Measurements from ENCODE around the gene FIP1L1. TPM values are rescaled to one million over a fixed set of nuclear protein-coding genes. Genes with fewer than 3 reads are reported as not detected.
A peak's percentile ranks its signal among the peaks of the same experiment; 100 is the strongest.

FIP1L1 gene
- total and polyA plus RNA-seq, 4 donors = 33.2 to 49.8 (median 41.2) TPM

DNA sequence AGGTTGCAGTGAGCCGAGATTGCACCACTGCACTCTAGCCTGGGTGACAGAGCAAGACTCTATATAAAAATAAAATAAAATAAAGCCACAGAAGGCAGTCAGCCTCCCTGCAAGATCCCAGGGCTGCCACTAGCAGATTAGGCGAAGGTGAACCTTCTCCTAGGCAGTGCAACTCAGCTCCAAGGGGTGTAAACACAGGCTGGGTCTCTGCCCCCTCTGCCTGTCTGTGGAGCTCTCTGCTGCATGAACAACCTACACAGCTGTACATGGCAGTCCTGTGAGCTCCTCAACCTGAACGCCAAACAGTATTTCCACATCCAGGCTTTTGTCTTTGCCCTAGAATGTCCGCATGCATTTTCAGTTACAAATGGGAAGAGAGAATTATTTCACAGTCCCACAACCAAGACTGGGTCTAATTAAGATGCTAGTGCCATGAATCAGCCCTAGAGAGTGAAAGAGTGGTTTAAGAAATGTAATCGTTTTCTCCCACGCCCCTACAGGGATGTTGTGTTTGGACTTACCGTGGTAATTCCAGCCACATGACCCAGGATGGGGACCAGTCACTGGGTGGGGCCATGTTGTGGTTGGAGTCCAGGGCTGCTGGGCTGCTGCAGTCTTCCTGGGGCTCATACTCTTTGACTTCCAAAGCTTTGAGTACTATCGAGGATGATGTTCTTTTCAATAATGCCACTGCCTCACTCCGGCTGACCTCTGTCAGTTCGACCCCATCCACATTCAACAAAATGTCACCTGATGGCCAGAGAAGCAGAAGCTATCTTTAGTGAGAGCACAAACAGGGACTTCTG is 99.0 kb downstream of the FIP1L1 start:
- peaks cover 0 to 5% of the 10 kb centered on the region in 2 donors for H3K36me3 ChIP-seq (ENCODE audit: control insufficient read depth in 1 of 2, insufficient read depth in 2 of 2, low read length in 1 of 2)
- peaks cover 0 to 2% of the 10 kb centered on the region in 2 donors for H3K4me1 ChIP-seq (ENCODE audit: control insufficient read depth in 1 of 2, insufficient read depth in 2 of 2, low read length in 2 of 2)
- ATAC-seq (ENCODE audit: low FRiP score) = peak; percentile 80
- no peaks in the 10 kb centered on the region for H3K27me3 ChIP-seq (ENCODE audit: control insufficient read depth in 1 of 2, insufficient read depth in 2 of 2, low read length in 1 of 2)
- intact Hi-C loops (cut with DNase I) = no loop called here
- H3K4me3 ChIP-seq (ENCODE audit: low read length in 2 of 2) = no peak overlapping the region
- H3K9me3 ChIP-seq (ENCODE audit: control insufficient read depth, low read length) = no peaks in the 10 kb centered on the region
- peak; percentile 80 to 83 for DNase-seq
- H3K27ac ChIP-seq (ENCODE audit: low read depth in 1 of 2, low read length in 2 of 2) = no peak overlapping the region
- WGBS, 2 donors = 54 to 55% methylated on average over 10 of the region's 10 CpGs

DNA sequence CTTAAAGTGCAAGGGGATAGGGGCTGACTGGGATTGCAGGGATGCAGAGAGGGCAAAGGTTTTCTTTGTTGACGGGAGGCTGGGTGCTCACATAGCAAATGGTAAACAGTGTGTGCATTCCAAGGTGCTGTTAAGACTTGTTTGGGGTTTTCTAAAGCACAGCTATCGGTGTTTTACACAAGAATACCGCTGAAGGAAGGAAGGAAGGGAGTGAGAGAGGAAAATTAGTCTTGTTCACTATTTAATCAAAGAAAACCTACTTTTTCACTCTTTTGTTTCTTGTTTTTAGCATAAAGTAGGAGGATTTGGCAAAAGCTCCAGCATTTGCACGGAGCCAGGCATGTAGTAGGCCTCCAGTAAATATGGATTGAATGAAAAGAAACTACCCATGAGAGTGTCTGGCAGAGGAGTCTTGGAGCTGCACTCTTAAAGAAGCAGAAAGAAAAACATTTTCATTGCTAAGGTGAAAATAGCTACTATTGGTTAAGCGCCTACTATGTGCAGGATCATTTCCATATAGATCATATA is 99.7 kb downstream of the FIP1L1 start:
- 74 to 81% methylated on average over 5 of the region's 5 CpGs for WGBS, 2 donors
- Histone ChIP-seq H3K36me3 (ENCODE audit: control insufficient read depth in 1 of 2, insufficient read depth in 2 of 2, low read length in 1 of 2) (peaks cover 0 to 5% of the 10 kb centered on the region in 2 donors), H3K27me3 (ENCODE audit: control insufficient read depth in 1 of 2, insufficient read depth in 2 of 2, low read length in 1 of 2) (no peaks in the 10 kb centered on the region), H3K4me1 (ENCODE audit: control insufficient read depth in 1 of 2, insufficient read depth in 2 of 2, low read length in 2 of 2) (peaks cover 0 to 2% of the 10 kb centered on the region in 2 donors), H3K9me3 (ENCODE audit: control insufficient read depth, low read length) (no peaks in the 10 kb centered on the region), H3K27ac (ENCODE audit: low read depth in 1 of 2, low read length in 2 of 2) (no peak overlapping the region), H3K4me3 (ENCODE audit: low read length in 2 of 2) (no peak overlapping the region)
- DNase-seq = no peak
- ATAC-seq (ENCODE audit: low FRiP score) = no peak
- intact Hi-C loops (cut with DNase I) = no loop called here

GRCh38 chr4:53477636-53478035 is 100.2 kb downstream of the FIP1L1 start:
- H3K27ac ChIP-seq (ENCODE audit: low read depth in 1 of 2, low read length in 2 of 2) = no peak overlapping the region
- DNase-seq (no peak), ATAC-seq (ENCODE audit: low FRiP score) (no peak)
- H3K27me3 ChIP-seq (ENCODE audit: control insufficient read depth in 1 of 2, insufficient read depth in 2 of 2, low read length in 1 of 2) = no peaks in the 10 kb centered on the region
- H3K9me3 ChIP-seq (ENCODE audit: control insufficient read depth, low read length) = no peaks in the 10 kb centered on the region
- H3K36me3 ChIP-seq (ENCODE audit: control insufficient read depth in 1 of 2, insufficient read depth in 2 of 2, low read length in 1 of 2) = peaks cover 0 to 5% of the 10 kb centered on the region in 2 donors
- H3K4me3 ChIP-seq (ENCODE audit: low read length in 2 of 2) = no peak overlapping the region
- WGBS, 2 donors = 92 to 97% methylated on average over 1 of the region's 1 CpG
- intact Hi-C loops (cut with DNase I) = no loop called here
- H3K4me1 ChIP-seq (ENCODE audit: control insufficient read depth in 1 of 2, insufficient read depth in 2 of 2, low read length in 2 of 2) = peaks cover 0 to 2% of the 10 kb centered on the region in 2 donors

- intact Hi-C loops (cut with DNase I) = no loop called here
- H3K4me3 ChIP-seq (ENCODE audit: low read length in 2 of 2) = no peak overlapping the region
- peaks cover 0 to 2% of the 10 kb centered on the region in 2 donors for H3K4me1 ChIP-seq (ENCODE audit: control insufficient read depth in 1 of 2, insufficient read depth in 2 of 2, low read length in 2 of 2)
- peaks cover 0 to 5% of the 10 kb centered on the region in 2 donors for H3K36me3 ChIP-seq (ENCODE audit: control insufficient read depth in 1 of 2, insufficient read depth in 2 of 2, low read length in 1 of 2)
- peak in 1 of 2 donors; percentile 53 for DNase-seq
- H3K9me3 ChIP-seq (ENCODE audit: control insufficient read depth, low read length) = no peaks in the 10 kb centered on the region
- no peak overlapping the region for H3K27ac ChIP-seq (ENCODE audit: low read depth in 1 of 2, low read length in 2 of 2)
- 90 to 93% methylated on average over 4 of the region's 4 CpGs for WGBS, 2 donors
- H3K27me3 ChIP-seq (ENCODE audit: control insufficient read depth in 1 of 2, insufficient read depth in 2 of 2, low read length in 1 of 2) = no peaks in the 10 kb centered on the region
- no peak for ATAC-seq (ENCODE audit: low FRiP score)
Measured at GRCh38 chr4:53478671-53479456, 101.4 kb downstream of the FIP1L1 start.

GRCh38 chr4:53479736-53480525 is 102.5 kb downstream of the FIP1L1 start:
- intact Hi-C loops (cut with DNase I) = loop anchor here in 1 of 2 donors (10.0 kb wide), 1 partner anchor 745 kb away; the partner anchor contains the start of gene PDGFRA
- Histone ChIP-seq H3K27me3 (ENCODE audit: control insufficient read depth in 1 of 2, insufficient read depth in 2 of 2, low read length in 1 of 2) (no peaks in the 10 kb centered on the region), H3K27ac (ENCODE audit: low read depth in 1 of 2, low read length in 2 of 2) (no peak overlapping the region), H3K9me3 (ENCODE audit: control insufficient read depth, low read length) (no peaks in the 10 kb centered on the region), H3K4me3 (ENCODE audit: low read length in 2 of 2) (no peak overlapping the region), H3K4me1 (ENCODE audit: control insufficient read depth in 1 of 2, insufficient read depth in 2 of 2, low read length in 2 of 2) (peaks cover 0 to 2% of the 10 kb centered on the region in 2 donors), H3K36me3 (ENCODE audit: control insufficient read depth in 1 of 2, insufficient read depth in 2 of 2, low read length in 1 of 2) (peaks cover 0 to 5% of the 10 kb centered on the region in 2 donors)
- DNase-seq = no peak
- WGBS, 2 donors = 95 to 96% methylated on average over 5 of the region's 5 CpGs
- ATAC-seq (ENCODE audit: low FRiP score) = no peak

DNA sequence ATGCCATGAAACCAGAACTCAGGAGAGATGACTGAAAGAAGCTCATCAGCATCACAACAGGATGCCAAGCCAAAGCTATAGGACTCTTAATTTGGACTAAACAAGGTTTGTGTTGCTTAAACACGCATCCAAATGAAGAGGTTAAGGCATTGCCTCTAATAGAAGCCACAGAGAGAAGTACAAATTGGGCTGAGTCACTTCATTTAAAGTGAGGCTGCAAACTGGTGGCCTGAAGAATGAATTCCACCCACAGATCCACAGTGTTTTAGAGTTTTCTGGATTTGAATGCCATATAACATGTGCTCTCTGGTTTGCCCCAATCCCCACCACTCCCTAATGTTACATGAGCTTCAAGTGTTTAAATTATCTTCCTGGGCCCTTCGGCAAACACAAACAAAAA is 103.5 kb downstream of the FIP1L1 start:
- Histone ChIP-seq H3K4me1 (ENCODE audit: control insufficient read depth in 1 of 2, insufficient read depth in 2 of 2, low read length in 2 of 2) (peaks cover 0 to 2% of the 10 kb centered on the region in 2 donors), H3K36me3 (ENCODE audit: control insufficient read depth in 1 of 2, insufficient read depth in 2 of 2, low read length in 1 of 2) (peaks cover 0 to 5% of the 10 kb centered on the region in 2 donors), H3K27me3 (ENCODE audit: control insufficient read depth in 1 of 2, insufficient read depth in 2 of 2, low read length in 1 of 2) (no peaks in the 10 kb centered on the region), H3K9me3 (ENCODE audit: control insufficient read depth, low read length) (no peaks in the 10 kb centered on the region), H3K4me3 (ENCODE audit: low read length in 2 of 2) (no peak overlapping the region), H3K27ac (ENCODE audit: low read depth in 1 of 2, low read length in 2 of 2) (no peak overlapping the region)
- ATAC-seq (ENCODE audit: low FRiP score) (no peak), DNase-seq (no peak)
- WGBS, 2 donors = 95 to 96% methylated on average over 2 of the region's 2 CpGs
- intact Hi-C loops (cut with DNase I) = loop anchor here in 1 of 2 donors (10.0 kb wide), 1 partner anchor 744 kb away; the partner anchor contains the start of gene PDGFRA

GRCh38 chr4:53481586-53481985 is 104.1 kb downstream of the FIP1L1 start:
- WGBS, 2 donors = 93 to 94% methylated on average over 8 of the region's 8 CpGs
- no peaks in the 10 kb centered on the region for H3K9me3 ChIP-seq (ENCODE audit: control insufficient read depth, low read length)
- intact Hi-C loops (cut with DNase I) = loop anchor here in 1 of 2 donors (10.0 kb wide), 1 partner anchor 743 kb away; the partner anchor contains the start of gene PDGFRA

GRCh38 chr4:53483250-53483649 is 105.8 kb downstream of the FIP1L1 start:
- peaks cover 0 to 2% of the 10 kb centered on the region in 2 donors for H3K4me1 ChIP-seq (ENCODE audit: control insufficient read depth in 1 of 2, insufficient read depth in 2 of 2, low read length in 2 of 2)
- H3K36me3 ChIP-seq (ENCODE audit: control insufficient read depth in 1 of 2, insufficient read depth in 2 of 2, low read length in 1 of 2) = peaks cover 0 to 5% of the 10 kb centered on the region in 2 donors
- 94 to 98% methylated on average over 1 of the region's 1 CpG for WGBS, 2 donors
- H3K27me3 ChIP-seq (ENCODE audit: control insufficient read depth in 1 of 2, insufficient read depth in 2 of 2, low read length in 1 of 2) = no peaks in the 10 kb centered on the region
- intact Hi-C loops (cut with DNase I) = loop anchor here in 1 of 2 donors (10.0 kb wide), 1 partner anchor 742 kb away; the partner anchor contains the start of gene PDGFRA
- H3K9me3 ChIP-seq (ENCODE audit: control insufficient read depth, low read length) = no peaks in the 10 kb centered on the region
- ATAC-seq (ENCODE audit: low FRiP score) = no peak
- no peak for DNase-seq
- no peak overlapping the region for H3K4me3 ChIP-seq (ENCODE audit: low read length in 2 of 2)
- H3K27ac ChIP-seq (ENCODE audit: low read depth in 1 of 2, low read length in 2 of 2) = no peak overlapping the region

More at GRCh38 chr4:53481586-53481985, 104.1 kb downstream of the FIP1L1 start:
- Histone ChIP-seq H3K27ac (ENCODE audit: low read depth in 1 of 2, low read length in 2 of 2) (no peak overlapping the region), H3K4me3 (ENCODE audit: low read length in 2 of 2) (no peak overlapping the region), H3K36me3 (ENCODE audit: control insufficient read depth in 1 of 2, insufficient read depth in 2 of 2, low read length in 1 of 2) (peaks cover 0 to 5% of the 10 kb centered on the region in 2 donors), H3K27me3 (ENCODE audit: control insufficient read depth in 1 of 2, insufficient read depth in 2 of 2, low read length in 1 of 2) (no peaks in the 10 kb centered on the region), H3K4me1 (ENCODE audit: control insufficient read depth in 1 of 2, insufficient read depth in 2 of 2, low read length in 2 of 2) (peaks cover 0 to 2% of the 10 kb centered on the region in 2 donors)
- DNase-seq (no peak), ATAC-seq (ENCODE audit: low FRiP score) (no peak)

Data from aorta (tissue), 5 donors.